Left ventricle myocardium superior (tissue), 1 donor: ENCODE data around the gene UNC13B. TPM values are rescaled to one million over a fixed set of nuclear protein-coding genes. Genes with fewer than 3 reads are reported as not detected.

Experiments used
- ATAC-seq: fragments of 200-7000 bp; cut with Tn5 transposase; one replicate; pipeline ENCODE4 v1.9.1; 2020; ENCODE audit warnings: mild to moderate bottlenecking, moderate library complexity
- DNase-seq: peaks from one replicate; pipeline ENCODE4 v3.0.0-alpha.2; 2020
- intact Hi-C: fragments of 100-400 bp; cut with micrococcal nuclease; formaldehyde crosslinking; loops from one replicate; pipeline ENCODE4 v1.11.0; 2022
- total RNA-seq: library from RNA; stranded (reverse); fragmentation: NEBNext Ultra II Directional; extraction: Animal tissue kit (Norgen Biotek cat#: 25700); gene quantifications from one replicate; pipeline ENCODE4 v1.2.1, GENCODE V29; 2021
- donor health status: DM: no; HTN: yes; CAD: no; lungs with severe emphysema.

The UNC13B gene
- total RNA-seq, 1 donor from 2014 or later: 25.5 TPM

DNA sequence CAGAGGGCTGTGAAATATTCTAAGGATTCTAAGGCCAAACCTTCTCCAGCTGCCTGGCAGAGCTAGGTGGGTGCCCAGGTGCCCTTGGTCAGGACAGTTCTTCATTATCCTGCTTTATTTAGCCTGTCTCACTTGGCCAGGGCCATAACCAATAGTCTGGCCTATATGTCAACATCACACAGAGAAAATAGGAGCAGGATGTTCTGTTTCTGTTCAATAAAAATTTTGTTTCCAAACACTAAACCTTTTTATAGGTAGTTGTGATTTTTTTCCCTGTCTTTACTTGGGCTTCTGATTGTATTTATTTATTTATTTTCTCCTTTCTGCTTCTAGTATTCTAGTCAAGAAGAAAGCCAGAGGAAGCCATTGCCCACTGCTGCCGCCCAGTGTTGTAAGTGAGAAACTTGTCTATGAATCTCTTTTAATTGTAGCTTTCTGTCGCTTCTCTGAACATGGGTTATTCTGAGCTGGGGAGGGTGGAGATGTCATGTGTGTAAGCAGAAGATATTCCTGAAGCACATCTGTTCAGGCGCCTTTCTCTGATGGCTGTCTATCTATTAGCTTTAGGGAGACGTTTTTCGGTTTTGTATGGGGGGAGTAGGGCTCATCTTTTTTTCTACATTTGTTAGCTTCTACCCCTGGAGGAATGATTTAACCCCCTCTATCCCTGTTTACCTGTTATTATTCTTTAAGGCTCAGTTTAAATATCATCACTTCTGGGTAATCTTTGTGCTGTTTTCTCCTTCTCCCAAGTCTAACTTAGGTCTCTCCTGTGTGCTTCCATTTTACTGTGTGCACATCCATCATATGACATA, 97.1 kb downstream of the UNC13B start:
- intact Hi-C loops: loop anchor here (5.0 kb wide), 1 partner anchor 142 kb away; the partner anchor contains the start of gene ATOSB
- ATAC-seq (peak; percentile 75), DNase-seq (peak; percentile 81)

DNA sequence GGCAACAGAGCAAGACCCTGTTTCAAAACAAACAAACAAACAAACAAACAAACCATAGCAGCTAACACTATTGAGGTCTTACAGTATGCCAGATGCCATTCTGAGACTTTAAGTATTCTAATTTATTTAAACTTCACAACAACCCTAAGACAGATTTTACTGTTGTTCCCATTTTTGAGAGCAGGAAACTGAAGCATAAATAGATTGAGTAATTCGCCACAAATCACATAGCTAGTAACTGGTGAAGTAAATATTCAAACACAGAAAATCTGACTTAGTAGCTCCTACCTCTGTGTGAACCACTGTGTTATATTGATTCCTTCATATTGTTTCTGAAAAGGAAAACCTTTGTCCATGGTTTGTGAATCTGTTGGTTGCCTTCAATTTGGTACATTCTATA, 98.4 kb downstream of the UNC13B start:
- no peak for ATAC-seq
- DNase-seq: no peak
- intact Hi-C loops: no loop called here

DNA sequence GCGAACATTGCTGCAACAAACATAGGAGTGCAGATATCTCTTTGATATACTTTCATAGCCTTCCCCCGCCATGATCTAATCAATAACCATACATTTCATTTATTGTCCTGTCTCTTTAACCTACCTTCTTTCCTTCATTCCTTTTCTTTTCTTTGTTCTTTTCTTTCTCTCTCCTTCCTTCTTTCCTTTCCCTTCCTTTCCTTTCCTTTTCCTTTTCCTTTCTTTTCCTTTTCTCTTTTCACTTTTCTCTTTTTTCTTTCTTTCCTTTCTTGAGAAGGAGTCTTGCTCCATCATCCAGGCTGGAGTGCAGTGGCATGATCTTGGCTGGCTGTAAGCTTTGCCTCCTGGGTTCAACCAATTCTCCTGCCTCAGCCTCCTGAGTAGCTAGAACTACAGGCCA, 100.3 kb downstream of the UNC13B start:
- DNase-seq: no peak
- intact Hi-C loops: no loop called here
- no peak for ATAC-seq

GRCh38 chr9:35267710-35268109, 105.9 kb downstream of the UNC13B start:
- ATAC-seq (no peak), DNase-seq (no peak)
- intact Hi-C loops: no loop called here

- ATAC-seq: peak; percentile 86
- DNase-seq: no peak
- intact Hi-C loops: no loop called here
These were observed 108.1 kb downstream of the UNC13B start for GRCh38 chr9:35269919-35270318.

DNA sequence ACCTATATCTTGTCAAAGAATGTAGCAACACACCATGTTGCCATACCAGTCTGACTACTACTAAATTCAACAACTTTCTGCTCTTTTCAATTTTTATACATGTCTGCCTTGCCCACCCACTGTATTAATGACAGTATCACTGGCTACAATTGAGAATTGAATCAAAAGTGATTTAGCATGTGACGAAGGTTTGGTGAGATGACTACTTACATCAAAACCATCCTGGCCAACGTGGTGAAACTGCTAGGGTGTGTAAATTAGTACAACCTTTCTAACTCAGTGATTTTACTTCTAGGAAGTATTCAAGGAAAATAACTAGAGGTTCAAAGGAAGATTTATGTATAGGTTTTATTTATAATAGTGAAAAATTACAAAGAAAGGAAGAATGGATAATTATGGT, 109.8 kb downstream of the UNC13B start:
- ATAC-seq (no peak), DNase-seq (no peak)
- intact Hi-C loops: no loop called here

DNA sequence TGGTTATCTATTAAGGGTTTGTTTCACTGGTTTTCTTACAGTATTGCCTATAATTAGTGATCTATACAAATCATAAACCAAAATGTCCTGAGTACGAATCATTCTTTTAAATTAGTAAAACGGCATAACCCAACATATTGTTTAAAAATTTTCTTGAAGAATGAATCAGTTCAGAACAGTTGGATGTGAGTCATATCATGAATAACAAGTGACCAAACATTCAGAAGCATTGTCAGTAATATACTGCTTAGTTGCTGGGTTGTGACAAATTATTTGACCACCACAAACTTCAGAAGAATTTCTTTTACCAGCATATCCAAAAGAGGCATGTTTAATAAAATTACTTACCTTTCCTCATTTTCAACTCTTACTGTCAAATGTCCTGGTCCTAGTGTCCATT, 111.2 kb downstream of the UNC13B start:
- DNase-seq: no peak
- no peak for ATAC-seq
- intact Hi-C loops: no loop called here

DNA sequence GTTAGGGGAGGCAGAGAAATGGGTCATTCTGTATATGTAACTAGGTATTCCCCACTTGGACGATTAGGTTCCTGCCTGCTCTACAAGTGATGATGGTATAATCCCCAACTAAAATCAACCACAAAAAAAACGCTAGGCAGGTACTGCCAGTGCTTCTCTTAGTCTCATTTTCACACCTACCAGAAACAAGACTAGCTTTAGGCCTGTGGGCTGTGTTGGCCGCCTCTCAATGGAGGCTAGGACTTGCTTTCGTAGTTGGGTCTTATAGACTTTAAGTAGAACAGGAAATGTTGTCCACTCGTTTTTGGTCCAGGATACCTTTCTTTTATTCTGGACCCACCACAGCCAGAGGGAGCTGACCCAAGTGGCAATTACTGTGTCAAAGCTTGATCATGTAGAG, 111.8 kb downstream of the UNC13B start:
- DNase-seq (no peak), ATAC-seq (no peak)
- intact Hi-C loops: no loop called here

DNA sequence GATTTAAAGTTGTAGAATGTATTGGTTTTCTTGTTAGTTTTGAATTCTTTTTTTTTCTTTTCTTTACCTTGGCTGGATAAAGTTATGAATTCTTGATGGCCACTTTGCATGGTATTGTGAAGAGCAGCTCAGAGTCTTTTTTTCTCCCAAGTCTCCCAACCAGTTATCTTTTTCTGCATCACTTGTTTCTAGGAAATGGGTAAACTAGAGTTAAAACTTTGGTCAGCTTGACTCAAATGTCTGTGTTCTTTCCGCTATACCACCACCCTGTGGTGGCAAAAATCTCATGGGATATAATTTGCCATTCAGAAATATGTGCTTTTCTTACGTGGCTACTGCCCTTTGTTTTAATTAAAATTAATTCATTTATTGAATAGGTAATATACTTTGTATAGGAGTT, 113.2 kb downstream of the UNC13B start:
- ATAC-seq: no peak
- intact Hi-C loops: no loop called here
- no peak for DNase-seq

- ATAC-seq (no peak), DNase-seq (no peak)
- intact Hi-C loops: no loop called here
These were observed 115.3 kb downstream of the UNC13B start for GRCh38 chr9:35277171-35277520.

DNA sequence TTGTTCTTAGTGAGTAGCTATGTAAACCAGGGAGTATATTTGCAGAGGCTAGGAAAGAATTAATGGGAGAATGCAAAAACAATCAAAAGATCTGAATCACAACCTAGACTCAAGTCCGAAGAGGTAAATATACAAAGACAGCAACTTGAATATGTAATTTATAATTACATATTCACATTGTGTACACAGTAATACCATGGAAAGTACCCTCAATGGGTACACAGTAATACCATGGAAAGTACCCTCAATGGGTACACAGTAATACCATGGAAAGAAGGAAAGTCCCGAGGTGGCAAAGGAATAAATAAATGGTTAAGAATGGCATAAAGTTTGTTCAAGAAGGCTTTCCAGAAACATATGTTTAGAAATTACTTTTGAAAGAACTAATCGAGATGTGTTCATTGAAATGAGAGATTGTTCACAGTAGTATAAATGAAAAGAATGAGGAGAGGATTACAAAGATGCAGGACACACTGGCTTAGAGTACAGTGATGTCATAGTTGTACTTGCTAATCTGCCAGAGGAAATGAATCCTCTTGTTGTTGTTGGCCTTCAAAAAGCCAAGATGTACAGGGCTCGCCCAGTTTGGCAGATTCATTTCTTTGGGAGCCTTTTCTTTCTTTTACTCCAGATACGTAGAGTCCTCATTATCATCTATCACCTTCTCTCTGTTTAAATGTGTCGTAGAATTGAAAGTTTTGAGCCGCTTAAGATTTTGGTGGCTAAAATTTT, 116.0 kb downstream of the UNC13B start:
- no peak for DNase-seq
- ATAC-seq: peak; percentile 89
- intact Hi-C loops: no loop called here

DNA sequence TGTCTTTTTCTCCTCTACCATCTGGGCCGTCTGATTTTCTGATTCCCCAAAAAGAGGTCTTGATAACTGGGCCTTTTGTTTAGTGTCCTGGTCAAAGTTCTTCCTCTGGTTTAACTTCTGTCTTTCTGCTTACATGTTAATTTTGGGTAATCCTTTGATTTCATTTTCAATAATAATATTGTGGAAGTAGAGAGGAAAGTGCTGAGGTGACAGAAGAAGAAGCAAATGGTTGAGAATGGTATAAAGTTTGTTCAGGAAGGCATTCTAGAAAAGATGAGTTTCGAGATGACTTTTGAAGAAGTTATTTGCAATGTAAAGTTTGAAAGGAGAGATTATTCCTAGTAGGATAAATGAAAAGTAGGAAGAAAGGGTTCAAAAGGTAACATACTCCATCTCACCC, 118.1 kb downstream of the UNC13B start:
- ATAC-seq (no peak), DNase-seq (no peak)
- intact Hi-C loops: no loop called here

DNA sequence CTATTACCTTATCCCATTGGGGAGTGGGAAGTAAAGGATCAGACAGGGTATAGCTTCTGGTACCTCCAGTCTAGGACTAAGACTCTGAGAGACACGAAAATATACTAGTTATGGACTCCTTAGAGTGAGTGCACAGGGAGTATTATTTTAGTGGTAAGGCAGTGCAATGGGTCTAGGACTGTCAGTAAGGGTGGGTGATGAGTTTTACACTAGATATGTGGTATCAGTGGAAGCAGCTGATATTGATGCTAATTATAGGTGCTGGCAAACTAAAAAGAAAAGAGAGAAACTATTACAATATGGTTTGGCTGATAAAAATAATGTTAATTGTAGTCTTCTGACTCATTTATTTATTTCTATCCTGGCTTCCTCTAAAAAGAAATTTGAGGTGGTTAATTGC, 118.6 kb downstream of the UNC13B start:
- intact Hi-C loops: no loop called here
- no peak for ATAC-seq

DNA sequence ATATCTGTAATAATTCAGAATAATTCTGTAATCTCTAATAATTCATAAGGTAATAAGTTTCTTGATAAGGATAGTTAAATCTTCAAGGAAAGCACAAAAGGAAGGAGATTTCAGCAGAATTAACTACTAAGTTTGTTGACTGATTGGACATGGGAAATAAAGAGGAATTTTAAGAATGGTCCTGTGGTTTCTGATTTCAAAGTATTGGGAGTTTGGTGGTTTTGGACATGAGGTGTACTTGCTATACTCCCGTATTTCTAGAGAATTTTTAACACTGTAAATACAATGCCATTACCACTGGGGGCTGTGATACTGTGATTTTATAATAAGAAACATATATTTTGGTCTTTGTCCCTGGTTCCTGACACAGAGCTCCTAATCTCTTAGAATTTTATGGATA, 123.9 kb downstream of the UNC13B start:
- intact Hi-C loops: no loop called here

More for the DNA sequence above, 118.6 kb downstream of the UNC13B start:
- no peak for DNase-seq

DNA sequence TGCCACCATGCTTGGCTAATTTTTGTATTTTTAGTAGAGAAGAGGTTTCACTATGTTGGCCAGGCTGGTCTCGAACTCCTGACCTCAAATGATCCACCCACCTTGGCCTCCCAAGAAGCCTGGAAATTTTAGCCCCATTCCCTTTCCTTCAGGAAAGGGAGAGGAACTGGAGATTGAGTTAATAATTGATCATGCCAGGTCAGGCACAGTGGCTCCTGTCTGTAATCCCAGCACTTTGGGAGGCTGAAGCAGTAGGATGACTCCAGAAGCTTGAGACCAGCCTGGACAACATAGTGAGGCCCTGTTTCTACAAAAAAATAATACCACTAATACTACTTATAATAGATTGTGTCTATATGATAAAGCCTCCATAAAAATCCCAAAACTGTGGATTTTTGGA, 124.6 kb downstream of the UNC13B start:
- intact Hi-C loops: no loop called here
- ATAC-seq: no peak
- DNase-seq: no peak

More for the DNA sequence above, 123.9 kb downstream of the UNC13B start:
- ATAC-seq (no peak), DNase-seq (no peak)

GRCh38 chr9:35287987-35288632, 126.3 kb downstream of the UNC13B start:
- intact Hi-C loops: no loop called here
- DNase-seq (no peak), ATAC-seq (no peak)

- DNase-seq (no peak), ATAC-seq (no peak)
- intact Hi-C loops: no loop called here
These were observed 127.0 kb downstream of the UNC13B start for GRCh38 chr9:35288778-35289177.

DNA sequence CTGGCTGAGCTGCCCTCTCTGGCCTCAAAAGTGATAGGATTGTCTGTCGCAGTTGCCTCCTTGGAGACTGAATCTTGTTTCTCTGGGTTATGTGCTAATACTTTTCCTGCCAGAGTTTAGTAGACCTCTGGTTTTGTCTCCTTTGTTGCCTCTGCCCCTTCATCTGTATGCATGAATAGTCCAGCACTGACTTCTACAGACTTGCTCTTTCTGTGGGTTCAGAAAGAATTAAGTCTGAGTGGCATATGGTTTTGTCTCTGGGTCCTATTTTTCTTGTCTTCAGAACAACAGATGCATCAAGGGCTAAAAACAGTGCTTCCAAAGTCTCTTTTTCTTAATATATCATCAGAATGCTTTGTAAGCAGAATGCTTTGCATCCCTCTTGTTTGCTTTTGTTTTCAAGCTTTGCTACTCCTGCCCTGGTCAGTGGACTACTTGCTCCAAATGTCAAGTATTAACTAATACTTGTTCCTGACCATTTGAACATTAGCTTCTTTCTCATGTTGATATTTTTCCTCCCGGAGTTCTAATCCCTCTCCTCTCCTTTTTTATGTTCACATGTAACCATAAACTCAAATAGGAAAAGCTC, 131.7 kb downstream of the UNC13B start:
- no peak for DNase-seq
- intact Hi-C loops: no loop called here
- ATAC-seq: no peak

DNA sequence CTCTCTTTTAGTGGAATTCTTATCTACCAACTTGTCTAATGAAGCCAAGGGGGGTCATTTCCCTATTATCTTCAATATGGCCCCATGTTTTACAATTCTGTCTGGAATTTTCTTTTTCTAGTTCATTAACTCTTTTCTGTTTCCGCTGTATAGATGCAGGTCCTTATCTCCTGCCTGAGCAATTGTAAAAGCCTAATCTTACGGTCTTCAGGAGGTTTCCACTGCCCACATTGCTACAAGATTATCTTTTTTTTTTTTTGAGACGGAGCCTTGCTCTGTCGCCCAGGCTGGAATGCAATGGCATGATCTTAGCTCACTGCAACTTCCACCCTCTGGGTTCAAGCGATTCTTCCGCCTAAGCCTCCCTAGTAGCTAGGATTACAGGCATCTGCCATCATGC, 132.3 kb downstream of the UNC13B start:
- DNase-seq (no peak), ATAC-seq (no peak)
- intact Hi-C loops: no loop called here

DNA sequence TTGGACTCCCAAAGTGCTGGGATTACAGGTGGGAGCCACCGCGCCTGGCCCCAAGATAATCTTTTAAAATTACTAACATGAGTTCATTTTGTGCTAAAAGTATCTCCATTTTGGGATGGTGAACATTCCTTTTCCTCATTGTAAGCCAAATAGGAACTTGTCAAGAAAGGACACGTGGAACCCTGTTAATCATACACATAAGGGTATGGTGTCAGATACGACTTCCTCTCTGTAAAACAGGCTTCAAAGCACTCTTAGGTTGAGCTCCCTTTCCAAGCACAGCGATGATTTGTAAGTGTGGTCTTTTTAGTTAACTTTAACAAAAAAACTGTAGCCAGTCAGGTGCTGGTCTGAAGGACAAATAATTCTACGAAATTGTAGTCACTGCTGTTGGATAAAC, 132.7 kb downstream of the UNC13B start:
- no peak for ATAC-seq
- no peak for DNase-seq
- intact Hi-C loops: no loop called here
